Urothelium cell line (cell line): Measurements from ENCODE around the gene RGL3.
A peak's percentile ranks its signal among the peaks of the same experiment; 100 is the strongest.
"Not testable (repeated sequence)": the region's sequence is repeated elsewhere in the genome, so short reads cannot be mapped to it uniquely, and the experiment has no call there.

ENCODE experiments used
- DNase-seq: peaks from one replicate; pipeline ENCODE4 v3.0.0; 2011; ENCODE audit warnings: low spot score, mixed read lengths
- FAIRE-seq: peaks from 2 replicates; lab custom pipeline; 2011; peaks lifted over from hg19 to GRCh38; lab: Jason Lieb, UNC

The RGL3 gene

DNA sequence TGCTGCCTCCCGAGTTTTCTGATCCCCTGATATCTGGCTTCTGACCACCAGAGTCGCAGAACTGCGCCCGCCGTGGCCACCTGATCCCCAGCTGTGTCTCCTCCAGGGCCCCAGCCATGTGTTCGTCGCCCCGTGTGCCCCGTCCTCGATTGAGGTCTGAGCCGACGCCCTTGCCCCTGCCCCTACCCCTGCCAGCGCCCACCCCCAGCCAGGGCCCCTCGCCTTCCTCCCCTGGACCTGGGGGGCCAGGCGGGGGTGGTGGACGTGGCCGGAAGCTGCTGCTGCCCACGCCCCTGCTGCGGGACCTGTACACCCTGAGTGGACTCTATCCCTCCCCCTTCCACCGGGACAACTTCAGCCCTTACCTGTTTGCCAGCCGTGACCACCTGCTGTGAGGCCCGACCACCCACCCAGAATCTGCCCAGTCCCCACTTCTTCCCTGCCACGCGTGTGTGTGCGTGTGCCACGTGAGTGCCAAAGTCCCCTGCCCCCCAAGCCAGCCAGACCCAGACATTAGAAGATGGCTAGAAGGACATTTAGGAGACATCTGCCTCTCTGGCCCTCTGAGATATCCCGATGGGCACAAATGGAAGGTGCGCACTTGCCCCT, 54.7 kb downstream of the RGL3 start:
- FAIRE-seq (no peak), DNase-seq (no peak)

DNA sequence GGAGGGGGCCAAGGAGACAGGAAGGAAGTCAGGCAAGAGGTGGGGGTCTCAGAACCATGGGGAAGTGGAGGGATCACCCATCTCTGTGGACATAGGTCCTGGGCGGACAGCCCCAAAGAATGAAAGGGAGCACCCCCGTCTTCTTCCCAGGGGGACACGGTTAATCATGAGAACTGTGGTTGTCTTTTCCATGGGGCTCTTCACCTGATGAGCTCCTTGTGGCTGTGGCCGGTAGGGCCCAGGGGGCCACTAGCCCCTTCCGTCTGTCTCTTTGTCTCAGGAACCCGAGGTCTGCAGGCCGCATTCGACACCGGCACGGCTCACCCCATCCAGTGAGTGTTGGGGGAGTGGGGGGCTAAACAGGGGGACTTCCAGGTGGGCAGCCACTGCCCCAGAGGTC, 55.2 kb downstream of the RGL3 start:
- DNase-seq (no peak), FAIRE-seq (no peak)

DNA sequence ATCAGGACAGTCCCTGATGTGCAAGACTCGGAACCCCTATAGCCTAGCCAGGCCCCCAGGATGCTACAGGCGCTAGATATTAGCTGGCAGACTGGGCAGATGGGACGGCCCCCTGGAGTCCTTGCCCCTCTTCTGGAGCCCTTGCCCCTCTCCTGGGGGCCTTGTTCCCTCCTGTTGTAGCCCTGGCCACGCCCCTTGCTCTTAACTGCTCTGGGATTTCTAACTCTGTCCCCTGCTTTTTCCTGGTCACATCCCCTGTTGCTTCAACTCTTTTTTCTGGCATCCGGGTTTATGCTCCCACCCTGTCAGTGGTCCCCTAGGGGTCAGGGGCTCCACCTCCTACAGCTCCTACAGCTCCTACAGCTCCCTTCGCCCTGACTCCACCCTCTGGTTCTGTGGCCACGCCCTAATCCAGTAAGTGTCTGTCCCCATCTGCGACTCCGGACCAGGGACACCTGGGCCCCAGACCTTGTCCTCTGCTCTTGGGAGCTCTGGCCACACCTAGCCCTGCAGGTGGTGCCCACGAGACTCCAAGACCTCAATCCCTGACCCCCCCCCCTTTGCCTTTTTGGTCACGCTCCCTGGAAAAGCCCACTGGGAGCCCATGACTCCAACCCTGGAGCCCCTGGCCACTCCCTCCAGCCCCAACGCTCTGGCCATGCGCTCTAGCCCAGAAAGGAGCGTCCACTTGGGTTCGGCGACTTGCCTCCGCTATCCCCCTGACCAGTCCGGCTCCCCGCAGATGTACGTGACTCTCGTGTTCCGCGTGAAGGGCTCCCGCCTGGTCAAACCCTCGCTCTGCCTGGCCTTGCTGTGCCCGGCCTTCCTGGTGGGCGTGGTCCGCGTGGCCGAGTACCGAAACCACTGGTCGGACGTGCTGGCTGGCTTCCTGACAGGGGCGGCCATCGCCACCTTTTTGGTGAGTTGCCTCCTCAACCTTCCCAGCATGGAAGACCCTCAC, 57.1 kb downstream of the RGL3 start:
- FAIRE-seq: no peak
- no peak for DNase-seq

DNA sequence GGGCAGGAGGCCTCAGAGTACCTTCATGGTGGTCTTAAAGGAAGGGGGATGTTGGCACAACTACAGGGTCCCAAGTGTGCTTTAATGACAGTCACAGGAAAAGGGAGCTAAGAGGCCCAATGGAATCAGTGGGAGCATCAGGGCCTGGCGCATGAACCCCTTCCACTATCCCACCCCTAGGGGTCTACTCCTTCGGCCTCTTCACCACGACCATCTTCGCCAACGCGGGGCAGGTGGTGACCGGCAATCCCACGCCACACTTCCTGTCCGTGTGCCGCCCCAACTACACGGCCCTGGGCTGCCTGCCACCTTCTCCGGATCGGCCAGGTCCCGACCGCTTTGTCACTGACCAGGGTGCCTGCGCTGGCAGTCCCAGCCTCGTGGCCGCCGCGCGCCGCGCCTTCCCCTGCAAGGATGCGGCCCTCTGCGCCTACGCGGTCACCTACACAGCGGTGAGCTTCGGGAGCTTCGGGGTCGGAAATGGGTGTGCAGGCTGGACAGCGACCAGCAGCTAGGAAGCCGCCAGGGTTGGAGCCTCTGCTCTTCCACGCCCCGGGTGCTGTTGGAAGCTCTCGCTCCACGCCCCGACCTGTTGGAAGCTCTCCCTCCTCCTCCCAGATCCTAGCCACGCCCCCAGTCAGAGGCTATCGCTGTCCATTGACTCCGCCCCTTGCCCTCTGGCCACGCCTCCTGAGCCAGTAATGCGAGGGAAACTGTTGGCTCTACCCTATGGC, 57.9 kb downstream of the RGL3 start:
- FAIRE-seq: no peak
- DNase-seq: no peak

DNA sequence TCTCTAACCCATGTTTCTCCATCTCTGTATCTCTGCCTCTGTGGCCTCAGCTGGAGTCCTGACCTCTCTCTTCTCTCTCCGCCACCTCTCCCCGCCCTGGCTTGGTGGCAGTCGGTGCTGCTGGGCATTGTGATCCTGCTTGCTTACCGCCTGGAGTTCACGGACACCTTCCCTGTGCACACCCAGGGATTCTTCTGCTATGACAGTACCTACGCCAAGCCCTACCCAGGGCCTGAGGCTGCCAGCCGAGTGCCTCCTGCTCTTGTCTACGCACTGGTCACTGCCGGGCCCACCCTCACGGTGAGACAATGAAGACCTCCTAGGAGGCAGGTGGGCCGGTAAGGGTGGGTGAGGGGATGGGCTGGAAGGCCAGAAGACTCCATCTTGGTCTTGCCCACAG, 59.7 kb downstream of the RGL3 start:
- no peak for DNase-seq
- FAIRE-seq: no peak

DNA sequence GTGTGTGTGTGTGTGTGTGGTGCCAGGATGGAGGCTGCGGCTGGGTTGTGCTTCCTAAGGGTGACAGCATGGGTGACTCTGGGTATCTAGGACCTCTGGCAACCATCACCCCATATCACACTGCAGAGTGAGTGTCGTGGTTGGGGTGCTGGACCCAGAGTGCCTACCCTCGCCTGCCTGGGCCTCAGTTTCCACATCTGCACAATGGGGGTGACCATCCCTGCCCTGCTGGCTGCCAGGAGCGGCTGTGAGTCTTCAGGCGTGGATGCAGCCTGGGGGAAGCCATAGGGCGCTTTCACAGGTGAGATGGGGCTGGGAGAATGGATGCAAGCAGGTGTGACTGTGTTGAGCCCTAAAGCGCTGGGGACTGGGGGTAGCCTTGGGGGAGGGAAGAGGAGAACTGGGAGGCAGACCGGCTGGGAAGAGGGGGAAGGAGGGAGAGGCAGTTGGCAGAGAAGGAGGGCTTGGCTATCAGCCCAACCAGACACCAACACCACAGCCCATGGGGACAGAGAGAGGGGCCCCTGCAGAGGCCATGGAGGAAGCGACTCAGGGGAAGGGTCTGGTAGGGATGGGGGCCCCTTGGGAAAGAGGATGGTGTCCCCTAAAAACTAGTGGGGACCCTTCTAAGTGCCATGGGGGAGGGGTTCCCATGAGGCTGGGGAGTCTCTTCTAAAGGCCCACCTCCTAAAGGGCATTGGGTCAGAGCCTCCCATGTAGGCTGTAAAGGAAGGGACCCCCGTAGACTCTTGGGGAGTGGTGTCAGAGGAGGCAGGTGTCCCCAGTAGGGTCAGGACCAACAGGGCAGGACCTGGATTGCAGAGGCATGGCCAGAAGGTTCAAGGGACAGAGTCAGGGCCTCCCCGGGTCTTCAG, 62.2 kb downstream of the RGL3 start:
- FAIRE-seq (no peak), DNase-seq (no peak)

DNA sequence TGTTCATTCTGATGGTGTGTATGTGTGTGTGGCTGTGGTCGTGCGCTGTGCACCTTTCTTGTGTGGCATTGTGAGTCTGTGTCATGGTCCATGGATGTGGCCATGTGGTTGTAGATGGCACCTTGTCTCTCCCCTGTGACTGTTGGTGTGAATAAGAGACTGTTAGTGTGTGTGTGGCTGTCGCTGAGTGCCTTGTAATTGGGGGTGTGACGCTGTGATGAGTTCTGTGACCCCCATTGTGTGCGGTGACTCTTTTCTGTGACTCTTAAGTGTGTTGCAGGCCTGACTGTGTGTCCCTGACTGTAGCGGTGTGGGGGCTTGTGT, 63.1 kb downstream of the RGL3 start:
- peak; percentile 55 for FAIRE-seq
- no peak for DNase-seq

DNA sequence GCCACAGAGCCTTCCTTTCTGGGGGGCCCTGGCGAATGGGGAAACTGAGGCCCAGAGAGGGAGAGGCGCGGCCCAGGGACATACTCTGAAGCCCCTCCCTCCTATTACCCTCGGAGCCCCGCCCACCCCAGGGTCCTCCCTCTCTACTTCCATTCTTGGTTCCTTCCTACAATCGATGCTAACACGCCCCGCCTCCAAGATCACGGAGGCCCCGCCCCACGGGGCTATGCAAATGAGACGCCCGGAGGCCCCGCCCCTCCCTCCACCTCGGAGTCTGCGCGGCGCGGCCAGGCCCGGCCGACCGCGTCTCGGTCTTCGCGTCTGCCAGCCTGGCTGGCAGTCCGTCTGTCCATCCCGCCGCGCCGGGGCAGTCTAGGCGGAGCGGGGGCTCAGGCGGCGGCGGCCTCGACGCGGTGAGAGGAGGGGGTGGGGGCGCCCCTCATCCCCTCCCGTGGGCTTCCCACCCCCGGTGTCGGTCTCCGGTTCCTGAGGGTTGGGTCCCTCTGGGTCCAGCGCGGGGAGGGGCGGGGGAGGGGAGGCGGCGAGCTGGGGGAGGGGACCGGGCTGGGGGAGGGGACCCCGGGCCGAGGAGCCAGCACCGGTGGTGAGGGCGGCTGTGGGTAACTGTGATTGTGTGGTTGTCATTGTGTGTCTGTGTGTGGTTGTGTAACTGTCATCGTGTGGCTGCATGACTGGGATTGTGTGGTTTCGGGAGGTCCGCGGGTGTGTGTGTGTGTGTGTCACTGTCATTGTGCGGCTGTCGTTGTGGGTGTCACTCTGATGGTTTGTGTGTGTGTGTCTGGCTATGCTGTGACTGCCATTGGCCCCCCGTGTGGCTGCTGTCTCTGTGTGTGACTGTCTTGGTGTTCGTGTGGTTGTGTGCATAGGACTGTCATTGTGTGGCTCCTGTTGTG, 63.7 kb downstream of the RGL3 start, which contains the start of gene PLPPR2:
Gene PLPPR2 (plus strand): TSS at position 273 of the 914 bp plus-strand sequence. CDS start 2,242 bp downstream, outside the sequence.
- FAIRE-seq: no peak

DNA sequence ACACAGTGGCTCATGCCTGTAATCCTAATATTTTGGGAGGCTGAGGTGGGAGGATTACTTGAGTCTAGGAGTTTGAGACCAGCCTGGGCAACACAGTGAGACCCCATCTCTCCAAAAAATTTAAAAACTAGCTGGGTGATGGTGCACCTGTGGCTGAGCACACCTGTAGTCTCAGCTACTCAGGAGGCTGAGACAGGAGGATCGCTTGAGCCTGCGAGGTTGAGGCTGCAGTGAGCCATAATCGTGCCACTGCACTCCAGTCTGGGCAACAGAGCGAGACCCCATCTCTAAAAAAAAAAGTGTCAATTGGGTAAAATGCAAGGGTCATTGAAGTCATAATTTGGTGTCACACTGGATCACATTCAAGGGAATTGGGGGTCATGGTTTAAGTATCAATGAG, 65.0 kb downstream of the RGL3 start:
- not testable (repeated sequence) for FAIRE-seq, DNase-seq

More for the DNA sequence above, 63.7 kb downstream of the RGL3 start, which contains the start of gene PLPPR2:
- DNase-seq: peak; percentile 78

DNA sequence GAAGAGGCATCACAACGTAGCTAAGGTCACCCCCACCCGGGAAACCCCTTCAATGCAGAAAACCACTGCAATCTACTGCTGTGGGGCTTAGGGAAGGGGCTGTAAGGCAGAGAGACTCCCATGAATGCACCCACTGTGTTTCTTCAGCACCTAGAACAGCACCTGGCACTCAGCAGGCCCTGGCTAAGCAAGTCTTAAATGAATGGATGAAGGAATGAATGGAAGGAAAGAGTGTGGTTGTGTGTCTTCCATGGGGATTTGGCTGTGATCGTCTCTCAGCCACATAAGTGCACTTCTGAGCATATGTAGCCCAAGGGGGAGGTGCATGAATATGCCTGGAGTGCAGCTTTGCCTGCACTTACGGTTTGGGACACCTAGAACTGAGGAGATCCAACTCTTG, 69.9 kb downstream of the RGL3 start:
- no peak for DNase-seq
- no peak for FAIRE-seq

DNA sequence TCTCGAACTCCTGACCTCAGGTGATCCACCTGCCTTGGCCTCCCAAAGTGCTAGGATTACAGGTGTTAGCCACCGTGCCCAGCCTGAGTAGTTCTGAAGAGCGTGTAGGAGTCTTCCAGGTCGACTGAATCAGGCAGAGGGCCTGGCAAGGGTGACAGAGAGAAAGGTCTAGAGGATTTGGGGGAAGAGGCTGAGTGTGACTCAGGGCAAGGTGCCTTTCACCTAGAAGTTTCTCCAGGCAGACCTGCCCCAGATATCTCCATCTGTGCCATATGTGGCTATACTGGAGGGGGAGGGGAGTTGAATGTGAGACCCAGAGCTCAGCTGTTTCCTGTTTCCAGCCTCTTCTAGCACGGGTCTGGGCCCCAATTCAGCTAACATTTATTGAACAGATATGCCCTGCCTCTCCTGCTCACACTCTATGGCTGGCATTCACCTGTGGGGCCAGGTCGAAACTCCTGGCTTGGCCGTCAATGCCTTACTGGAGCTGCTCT, 71.5 kb downstream of the RGL3 start:
- no peak for DNase-seq
- FAIRE-seq: no peak

DNA sequence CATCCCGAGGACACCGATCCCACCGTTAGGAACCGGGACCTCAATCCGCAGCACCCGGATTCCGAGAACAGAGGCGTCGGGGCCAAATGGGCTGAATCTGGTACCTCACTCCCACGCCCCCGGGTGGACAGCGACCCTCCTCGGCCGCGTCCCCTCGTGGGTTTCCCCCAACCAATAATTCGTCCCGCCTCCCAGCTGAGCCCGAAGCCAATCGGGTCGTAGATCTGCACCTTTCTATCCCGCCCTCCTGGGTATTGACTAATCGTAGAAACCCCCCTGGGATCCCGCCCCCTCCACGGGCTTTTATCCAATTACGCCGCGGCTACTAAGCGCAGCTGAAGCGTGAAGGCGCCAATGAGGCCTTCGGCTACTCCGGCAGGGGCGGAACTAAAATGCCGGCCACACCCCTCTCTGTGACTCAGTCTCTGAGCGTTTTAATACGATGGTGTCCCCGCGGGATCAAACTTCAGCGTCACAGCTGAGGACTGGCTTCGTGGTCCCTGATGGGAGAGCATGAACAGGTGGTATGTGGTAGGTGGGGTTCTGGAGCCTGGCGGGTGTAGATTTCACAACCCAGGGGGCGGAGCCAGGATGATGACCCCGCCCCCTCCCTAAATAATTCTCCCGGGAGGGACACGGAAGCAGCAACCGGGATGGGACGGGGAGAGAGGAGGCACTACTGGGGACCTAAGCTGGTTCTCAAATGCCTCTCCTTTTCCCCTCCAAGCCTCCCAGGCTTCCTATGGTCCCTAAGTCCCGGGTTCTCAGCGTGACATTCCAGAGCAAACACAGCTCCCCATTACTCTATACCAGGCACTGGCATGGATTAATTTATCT, 72.8 kb downstream of the RGL3 start, which contains the start of the genes CCDC159 and TMEM205:
Gene CCDC159 (plus strand): TSS at position 416 of the 837 bp plus-strand sequence. CDS start 88 bp downstream, at position 504.
Gene TMEM205 (minus strand): TSS at position 165 of the 837 bp plus-strand sequence. CDS start 649 bp downstream, outside the sequence.
- DNase-seq (peak; percentile 93), FAIRE-seq (no peak)

DNA sequence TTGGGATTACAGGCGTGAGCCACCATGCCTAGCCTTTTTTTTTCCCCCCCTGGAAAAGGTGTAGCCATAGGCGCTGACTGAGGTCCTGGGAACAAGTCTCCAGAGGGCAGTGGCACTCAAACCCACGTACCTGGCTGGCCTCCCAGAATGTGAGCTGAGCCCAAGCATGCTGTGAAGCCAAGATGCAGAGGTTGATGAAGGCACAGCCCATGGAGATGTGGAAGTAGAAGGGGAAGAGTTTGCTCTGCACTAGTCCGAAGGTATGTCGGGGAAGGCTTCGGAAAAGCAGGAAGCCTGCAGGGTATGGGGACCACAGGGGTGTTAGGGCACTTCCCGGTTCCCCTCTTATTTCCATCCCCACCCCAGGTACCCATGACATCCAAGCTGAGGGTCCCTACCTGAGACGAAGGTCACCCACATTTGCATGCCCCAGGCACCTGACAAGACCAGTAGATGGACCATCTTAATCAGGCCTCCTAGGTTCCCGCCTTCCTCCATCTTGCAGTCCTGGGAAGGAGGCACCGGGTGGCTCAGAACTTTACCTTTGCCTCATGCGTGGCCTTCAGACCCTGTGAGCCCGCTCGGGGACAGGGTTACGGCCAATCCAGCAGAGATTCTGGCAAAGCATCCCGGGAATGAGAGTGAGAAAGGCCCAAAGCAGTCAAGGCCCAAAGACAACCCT, 73.9 kb downstream of the RGL3 start:
- DNase-seq: no peak
- no peak for FAIRE-seq
